CD8-positive, alpha-beta memory T cell (primary cell): Measurements from ENCODE around the gene TYRO3. TPM values are rescaled to one million over a fixed set of nuclear protein-coding genes. Genes with fewer than 3 reads are reported as not detected.

Source experiments
- CTCF ChIA-PET: fragments of 350-600 bp; sonication (Branson Sonifier 250); formaldehyde crosslinking; loops from one replicate; lab custom pipeline; 2021; ENCODE audit warnings: antibody characterized with exemption; lab: Charles Lee
- POLR2A ChIA-PET: fragments of 350-600 bp; sonication (Branson Sonifier 250); formaldehyde crosslinking; loops from one replicate; lab custom pipeline; 2021; ENCODE audit warnings: antibody characterized with exemption; lab: Charles Lee
- DNase-seq, 5 donors: peaks; one replicate each; pipeline versions ENCODE4 v3.0.0 to v3.0.0-alpha.2; 2020 to 2022; ENCODE audit warnings: mixed read lengths in 1 of 5
- H3K27ac ChIP-seq: one replicate; pipeline ENCODE4 v1.7.0; 2013; ENCODE audit warnings: low read depth, mild to moderate bottlenecking, low read length, moderate library complexity
- H3K27me3 ChIP-seq: 2 replicates; pipeline ENCODE4 v1.7.0; 2013; ENCODE audit warnings: low read length, mild to moderate bottlenecking; ENCODE audit not compliant: insufficient read depth, poor library complexity, severe bottlenecking
- H3K36me3 ChIP-seq: 2 replicates; pipeline ENCODE4 v1.7.0; 2013; ENCODE audit warnings: mild to moderate bottlenecking, low read length, moderate library complexity; ENCODE audit not compliant: insufficient read depth
- H3K4me1 ChIP-seq: 2 replicates; pipeline ENCODE4 v1.7.0; 2013; ENCODE audit warnings: mild to moderate bottlenecking, low read length, moderate library complexity; ENCODE audit not compliant: insufficient read depth
- H3K4me3 ChIP-seq: 2 replicates; pipeline ENCODE4 v1.7.0; 2013; ENCODE audit warnings: mild to moderate bottlenecking, low read length
- H3K9me3 ChIP-seq: 2 replicates; pipeline ENCODE4 v1.7.0; 2013; ENCODE audit warnings: mild to moderate bottlenecking, low read length
- H3K27ac Mint-ChIP-seq, 8 donors: one replicate each; pipeline ENCODE4 v1.8.0; 2020 to 2021; ENCODE audit warnings: mixed read lengths in 8 of 8, mild to moderate bottlenecking in 6 of 8, inconsistent platforms in 3 of 8, moderate library complexity in 3 of 8
- H3K27me3 Mint-ChIP-seq, 2 donors: one replicate each; pipeline ENCODE4 v1.8.0; 2020 to 2021; ENCODE audit warnings: mixed read lengths in 2 of 2, mild to moderate bottlenecking in 1 of 2, moderate library complexity in 1 of 2
- H3K36me3 Mint-ChIP-seq, 3 donors: one replicate each; pipeline ENCODE4 v1.8.0; 2020 to 2021; ENCODE audit warnings: mixed read lengths in 3 of 3, inconsistent platforms in 1 of 3, mild to moderate bottlenecking in 1 of 3
- H3K4me1 Mint-ChIP-seq, 3 donors: one replicate each; pipeline ENCODE4 v1.8.0; 2020 to 2021; ENCODE audit warnings: mixed read lengths in 3 of 3, inconsistent platforms in 1 of 3, mild to moderate bottlenecking in 1 of 3
- H3K4me3 Mint-ChIP-seq, 7 donors: one replicate each; pipeline ENCODE4 v1.8.0; 2020 to 2021; ENCODE audit warnings: mixed read lengths in 7 of 7, mild to moderate bottlenecking in 6 of 7, moderate library complexity in 4 of 7, inconsistent platforms in 2 of 7
- H3K9me3 Mint-ChIP-seq, 5 donors: one replicate each; pipeline ENCODE4 v1.8.0; 2020 to 2022; ENCODE audit warnings: mixed read lengths in 5 of 5, mild to moderate bottlenecking in 3 of 5, moderate library complexity in 2 of 5, inconsistent platforms in 1 of 5
- polyA plus RNA-seq: library from polyadenylated mRNA; unstranded; fragments of 300-500 nt; fragmentation: Illumina TruSeq; gene quantifications from one replicate; pipeline ENCODE4 v1.2.3, GENCODE V29; 2021
- total RNA-seq, 2 experiments: library from RNA; stranded (reverse); gene quantifications; one replicate each; pipeline ENCODE4 v1.2.3, GENCODE V29; 2021

The TYRO3 gene
- total and polyA plus RNA-seq, 3 experiments from 2014 or later = 0.46 to 2.6 (median 2.0) TPM

GRCh38 chr15:41556677-41557076 is 2.3 kb upstream of the TYRO3 start:
- no peak overlapping the region for H3K4me3 Mint-ChIP-seq
- peaks cover 18% of the 10 kb centered on the region for H3K4me1 ChIP-seq
- H3K9me3 ChIP-seq = no peaks in the 10 kb centered on the region
- ChIA-PET POLR2A (interaction anchor here (1.3 kb wide), 1 partner anchor 62 kb away, joined by 3 read pairs; no protein-coding TSS in a partner anchor), CTCF (interaction anchor here (1.1 to 2.9 kb wide), 5 partner anchors 8 to 91 kb away, joined by 3 to 15 read pairs (median 6); partner anchors contain the start of gene RPAP1)
- peaks cover 0 to 1% (median 0%) of the 10 kb centered on the region in 3 donors for H3K36me3 Mint-ChIP-seq
- no peak for DNase-seq
- peaks cover 17 to 18% (median 18%) of the 10 kb centered on the region in 3 donors for H3K4me1 Mint-ChIP-seq
- peaks cover 16 to 18% of the 10 kb centered on the region in 2 donors for H3K27me3 Mint-ChIP-seq
- H3K27me3 ChIP-seq = peaks cover 8% of the 10 kb centered on the region
- H3K4me3 ChIP-seq = no peak overlapping the region
- no peaks in the 10 kb centered on the region for H3K9me3 Mint-ChIP-seq
- H3K27ac ChIP-seq = no peak overlapping the region
- peak overlapping the region in 3 of 8 donors; percentile 46 to 70 (median 57) for H3K27ac Mint-ChIP-seq
- no peaks in the 10 kb centered on the region for H3K36me3 ChIP-seq

GRCh38 chr15:41557673-41558399 is 1.2 kb upstream of the TYRO3 start:
- H3K9me3 Mint-ChIP-seq = no peaks in the 10 kb centered on the region
- Histone ChIP-seq H3K27ac (peak overlapping the region; percentile 5), H3K4me1 (peaks cover 18% of the 10 kb centered on the region), H3K4me3 (peak overlapping the region; percentile 33), H3K27me3 (peaks cover 8% of the 10 kb centered on the region), H3K9me3 (no peaks in the 10 kb centered on the region), H3K36me3 (no peaks in the 10 kb centered on the region)
- H3K4me3 Mint-ChIP-seq = peak overlapping the region; percentile 71 to 93 (median 90)
- peaks cover 17 to 18% (median 18%) of the 10 kb centered on the region in 3 donors for H3K4me1 Mint-ChIP-seq
- H3K27ac Mint-ChIP-seq = peak overlapping the region; percentile 56 to 97 (median 96)
- peaks cover 0 to 1% (median 0%) of the 10 kb centered on the region in 3 donors for H3K36me3 Mint-ChIP-seq
- ChIA-PET CTCF (interaction anchor here (0.5 to 2.9 kb wide), 26 partner anchors 9 to 254 kb away, joined by 3 to 15 read pairs (median 4); partner anchors contain the start of genes MAPKBP1, MGA and RPAP1), POLR2A (interaction anchor here (0.6 to 1.8 kb wide), 4 partner anchors 14 to 379 kb away, joined by 3 to 15 read pairs (median 4); partner anchors contain the start of genes MAPKBP1 and RPAP1)
- DNase-seq = peak; percentile 67 to 86 (median 80)
- H3K27me3 Mint-ChIP-seq = peaks cover 20 to 22% of the 10 kb centered on the region in 2 donors

- H3K36me3 Mint-ChIP-seq = peaks cover 0 to 1% (median 0%) of the 10 kb centered on the region in 3 donors
- peak overlapping the region; percentile 9 for H3K27ac ChIP-seq
- H3K4me3 Mint-ChIP-seq = peak overlapping the region; percentile 69 to 88 (median 79)
- DNase-seq = no peak
- H3K27me3 Mint-ChIP-seq = peaks cover 21 to 22% of the 10 kb centered on the region in 2 donors
- peak overlapping the region; percentile 28 for H3K4me3 ChIP-seq
- no peaks in the 10 kb centered on the region for H3K9me3 ChIP-seq
- POLR2A ChIA-PET = interaction anchor here (0.6 kb wide), 1 partner anchor 52 kb away, joined by 4 read pairs; no protein-coding TSS in a partner anchor
- peak overlapping the region in 4 of 8 donors; percentile 36 to 83 (median 73) for H3K27ac Mint-ChIP-seq
- peaks cover 8% of the 10 kb centered on the region for H3K27me3 ChIP-seq
- CTCF ChIA-PET = no interaction called here
- no peaks in the 10 kb centered on the region for H3K9me3 Mint-ChIP-seq
- H3K4me1 ChIP-seq = peaks cover 18% of the 10 kb centered on the region
- no peaks in the 10 kb centered on the region for H3K36me3 ChIP-seq
- H3K4me1 Mint-ChIP-seq = peaks cover 17 to 18% (median 18%) of the 10 kb centered on the region in 3 donors
Observed at GRCh38 chr15:41559239-41559782, 299 bp downstream of the TYRO3 start.

GRCh38 chr15:41560572-41560874 is 1.5 kb downstream of the TYRO3 start:
- Mint-ChIP-seq H3K36me3 (peaks cover 0 to 1% (median 0%) of the 10 kb centered on the region in 3 donors), H3K4me3 (peak overlapping the region; percentile 43 to 79 (median 69)), H3K27me3 (peaks cover 21 to 28% of the 10 kb centered on the region in 2 donors), H3K9me3 (no peaks in the 10 kb centered on the region), H3K4me1 (peaks cover 12 to 18% (median 18%) of the 10 kb centered on the region in 3 donors), H3K27ac (peak overlapping the region in 3 of 8 donors; percentile 23 to 56 (median 36))
- ChIA-PET POLR2A (no interaction called here), CTCF (interaction anchor here (1.1 kb wide), 1 partner anchor 214 kb away, joined by 3 read pairs; the partner anchor contains the start of gene MAPKBP1)
- peaks cover 18% of the 10 kb centered on the region for H3K4me1 ChIP-seq
- no peaks in the 10 kb centered on the region for H3K9me3 ChIP-seq
- no peak overlapping the region for H3K27ac ChIP-seq
- H3K4me3 ChIP-seq = no peak overlapping the region
- peaks cover 8% of the 10 kb centered on the region for H3K27me3 ChIP-seq
- DNase-seq = no peak
- no peaks in the 10 kb centered on the region for H3K36me3 ChIP-seq

DNA sequence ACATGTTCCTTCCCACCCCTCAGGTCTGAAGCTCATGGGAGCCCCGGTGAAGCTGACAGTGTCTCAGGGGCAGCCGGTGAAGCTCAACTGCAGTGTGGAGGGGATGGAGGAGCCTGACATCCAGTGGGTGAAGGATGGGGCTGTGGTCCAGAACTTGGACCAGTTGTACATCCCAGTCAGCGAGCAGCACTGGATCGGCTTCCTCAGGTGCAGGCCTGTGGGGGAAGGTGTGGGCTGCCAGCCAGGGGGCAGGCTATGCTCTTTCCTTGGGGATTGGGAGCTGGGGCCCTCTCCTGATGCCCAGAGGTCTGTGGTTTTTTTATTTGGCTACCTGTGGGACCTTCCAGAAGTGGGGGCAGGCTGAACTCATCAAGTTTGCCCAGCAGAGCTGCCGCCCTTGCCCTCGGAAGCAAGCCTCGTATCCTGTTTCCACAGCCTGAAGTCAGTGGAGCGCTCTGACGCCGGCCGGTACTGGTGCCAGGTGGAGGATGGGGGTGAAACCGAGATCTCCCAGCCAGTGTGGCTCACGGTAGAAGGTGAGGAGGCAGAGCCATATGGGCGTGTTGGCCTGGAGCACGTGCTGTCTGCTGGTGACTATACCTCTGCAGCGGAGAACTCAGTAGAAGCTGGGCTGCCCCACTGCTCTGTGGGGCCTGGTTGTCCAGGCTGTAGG is 2.2 kb downstream of the TYRO3 start:
- no peaks in the 10 kb centered on the region for H3K36me3 ChIP-seq
- no peak overlapping the region for H3K4me3 ChIP-seq
- H3K9me3 ChIP-seq = no peaks in the 10 kb centered on the region
- peak overlapping the region in 4 of 7 donors; percentile 43 to 74 (median 60) for H3K4me3 Mint-ChIP-seq
- no peak overlapping the region for H3K27ac ChIP-seq
- DNase-seq = no peak
- H3K9me3 Mint-ChIP-seq = no peaks in the 10 kb centered on the region
- H3K27ac Mint-ChIP-seq = no peak overlapping the region
- H3K36me3 Mint-ChIP-seq = peaks cover 0 to 1% (median 0%) of the 10 kb centered on the region in 3 donors
- ChIA-PET CTCF (interaction anchor here (1.1 kb wide), 1 partner anchor 213 kb away, joined by 3 read pairs; the partner anchor contains the start of gene MAPKBP1), POLR2A (no interaction called here)
- H3K4me1 Mint-ChIP-seq = peaks cover 12 to 18% (median 18%) of the 10 kb centered on the region in 3 donors
- peaks cover 21 to 28% of the 10 kb centered on the region in 2 donors for H3K27me3 Mint-ChIP-seq
- peaks cover 8% of the 10 kb centered on the region for H3K27me3 ChIP-seq
- H3K4me1 ChIP-seq = peaks cover 18% of the 10 kb centered on the region

DNA sequence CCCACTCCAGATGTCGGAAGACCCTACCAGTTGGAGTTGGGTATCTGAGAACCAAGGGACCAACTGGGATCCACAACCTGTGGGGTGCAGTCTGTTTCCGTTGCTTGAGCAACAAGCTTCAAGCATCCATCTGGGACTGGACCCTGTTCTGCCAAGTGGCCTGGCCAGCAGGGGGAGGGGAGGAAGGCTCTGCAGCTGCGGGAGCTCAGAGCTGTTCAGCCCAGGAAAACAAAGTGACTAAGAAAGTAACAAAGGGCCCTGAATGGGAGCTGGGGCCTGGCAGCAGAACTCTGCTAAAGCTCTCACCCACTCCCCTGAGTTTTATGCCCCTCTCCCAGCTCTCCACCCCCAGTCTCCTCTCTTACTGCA is 2.7 kb downstream of the TYRO3 start:
- Histone ChIP-seq H3K27me3 (peaks cover 8% of the 10 kb centered on the region), H3K27ac (no peak overlapping the region), H3K4me3 (no peak overlapping the region), H3K9me3 (no peaks in the 10 kb centered on the region), H3K36me3 (no peaks in the 10 kb centered on the region), H3K4me1 (peaks cover 18% of the 10 kb centered on the region)
- Mint-ChIP-seq H3K27ac (no peak overlapping the region), H3K9me3 (no peaks in the 10 kb centered on the region), H3K27me3 (peaks cover 21 to 28% of the 10 kb centered on the region in 2 donors), H3K4me3 (peak overlapping the region in 2 of 7 donors; percentile 50 to 51), H3K4me1 (peaks cover 12 to 18% (median 17%) of the 10 kb centered on the region in 3 donors), H3K36me3 (peaks cover 0 to 1% (median 0%) of the 10 kb centered on the region in 3 donors)
- DNase-seq = no peak
- ChIA-PET POLR2A (no interaction called here), CTCF (no interaction called here)

- H3K27me3 Mint-ChIP-seq = peaks cover 21 to 28% of the 10 kb centered on the region in 2 donors
- ChIA-PET CTCF (no interaction called here), POLR2A (interaction anchor here (0.7 kb wide), 1 partner anchor 297 kb away, joined by 5 read pairs; no protein-coding TSS in a partner anchor)
- peaks cover 0 to 1% (median 0%) of the 10 kb centered on the region in 3 donors for H3K36me3 Mint-ChIP-seq
- Histone ChIP-seq H3K27me3 (peaks cover 8% of the 10 kb centered on the region), H3K36me3 (no peaks in the 10 kb centered on the region), H3K4me1 (peaks cover 18% of the 10 kb centered on the region), H3K9me3 (no peaks in the 10 kb centered on the region), H3K27ac (no peak overlapping the region), H3K4me3 (no peak overlapping the region)
- no peaks in the 10 kb centered on the region for H3K9me3 Mint-ChIP-seq
- H3K4me3 Mint-ChIP-seq = peak overlapping the region in 1 of 7 donors; percentile 6
- H3K27ac Mint-ChIP-seq = peak overlapping the region in 1 of 8 donors; percentile 38
- H3K4me1 Mint-ChIP-seq = peaks cover 12 to 18% (median 16%) of the 10 kb centered on the region in 3 donors
- DNase-seq = no peak
Observed at GRCh38 chr15:41562244-41562643, 3.2 kb downstream of the TYRO3 start.
